Hepatocyte (in vitro differentiated cells): ENCODE results near the gene RCL1.

Source experiments
- EZH2 ChIP-seq: fragments of 200-600 bp; sonication (generic); IDR thresholded peaks from 2 replicates; pipeline ENCODE4 v1.6.1; 2016; ENCODE audit warnings: antibody characterized with exemption, mild to moderate bottlenecking, borderline replicate concordance
- EZH2phosphoT487 ChIP-seq: fragments of 200-600 bp; sonication (generic); IDR thresholded peaks from one replicate; pipeline ENCODE4 v1.6.1; 2018; ENCODE audit warnings: antibody characterized with exemption, mild to moderate bottlenecking, low read depth, moderate library complexity; ENCODE audit not compliant: unreplicated experiment, severe bottlenecking
- TF ChIP-seq, protein P1 (sequence below): fragments of 200-600 bp; sonication (generic); IDR thresholded peaks from 2 replicates; pipeline ENCODE4 v1.5.1; 2016; ENCODE audit warnings: antibody characterized with exemption, mild to moderate bottlenecking; ENCODE audit not compliant: poor library complexity

DNA sequence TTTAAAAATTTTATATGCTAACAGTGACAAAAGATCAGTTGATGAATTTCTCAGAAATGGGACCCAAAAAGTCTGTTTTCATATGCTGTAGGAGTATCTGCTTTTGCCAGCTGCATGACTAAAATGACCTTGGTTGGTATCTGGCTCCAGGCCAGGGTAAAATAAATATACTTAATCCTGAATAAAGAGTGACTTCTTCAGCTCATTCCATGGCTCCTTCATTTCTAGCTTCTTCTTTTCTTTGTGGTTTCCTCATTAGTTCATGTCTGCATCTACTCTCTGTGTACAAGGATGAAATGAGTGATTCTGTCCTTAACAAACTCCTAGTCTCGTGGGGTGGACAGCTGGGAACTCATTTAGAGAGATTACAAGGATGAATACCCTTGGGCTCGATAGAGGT lies 36.0 kb downstream of the RCL1 start:
- TF ChIP-seq EZH2phosphoT487 (no peak), EZH2 (no peak)
- TF ChIP-seq, protein P1, sequence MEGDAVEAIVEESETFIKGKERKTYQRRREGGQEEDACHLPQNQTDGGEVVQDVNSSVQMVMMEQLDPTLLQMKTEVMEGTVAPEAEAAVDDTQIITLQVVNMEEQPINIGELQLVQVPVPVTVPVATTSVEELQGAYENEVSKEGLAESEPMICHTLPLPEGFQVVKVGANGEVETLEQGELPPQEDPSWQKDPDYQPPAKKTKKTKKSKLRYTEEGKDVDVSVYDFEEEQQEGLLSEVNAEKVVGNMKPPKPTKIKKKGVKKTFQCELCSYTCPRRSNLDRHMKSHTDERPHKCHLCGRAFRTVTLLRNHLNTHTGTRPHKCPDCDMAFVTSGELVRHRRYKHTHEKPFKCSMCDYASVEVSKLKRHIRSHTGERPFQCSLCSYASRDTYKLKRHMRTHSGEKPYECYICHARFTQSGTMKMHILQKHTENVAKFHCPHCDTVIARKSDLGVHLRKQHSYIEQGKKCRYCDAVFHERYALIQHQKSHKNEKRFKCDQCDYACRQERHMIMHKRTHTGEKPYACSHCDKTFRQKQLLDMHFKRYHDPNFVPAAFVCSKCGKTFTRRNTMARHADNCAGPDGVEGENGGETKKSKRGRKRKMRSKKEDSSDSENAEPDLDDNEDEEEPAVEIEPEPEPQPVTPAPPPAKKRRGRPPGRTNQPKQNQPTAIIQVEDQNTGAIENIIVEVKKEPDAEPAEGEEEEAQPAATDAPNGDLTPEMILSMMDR: no peak
